ENCODE measurements around the gene FGGY.
"Not testable (repeated sequence)": the region's sequence is repeated elsewhere in the genome, so short reads cannot be mapped to it uniquely, and the experiment has no call there.

FGGY gene

GRCh38 chr1:59638231-59638711, 341.4 kb downstream of the FGGY start:
- DNase-seq (ENCODE audit: low read depth): peak; percentile 51

- DNase-seq (ENCODE audit: low read depth): no peak
Observed at GRCh38 chr1:59639266-59639665, 342.4 kb downstream of the FGGY start.

GRCh38 chr1:59640851-59641250, 344.0 kb downstream of the FGGY start:
- peak; percentile 47 for DNase-seq (ENCODE audit: low read depth)

- DNase-seq (ENCODE audit: low read depth): no peak
Observed at GRCh38 chr1:59641836-59642235, 344.9 kb downstream of the FGGY start.

- no peak for DNase-seq (ENCODE audit: low read depth)
Observed at GRCh38 chr1:59643526-59643925, 346.6 kb downstream of the FGGY start.

- peak; percentile 20 for DNase-seq (ENCODE audit: low read depth)
Observed at GRCh38 chr1:59645893-59646292, 349.0 kb downstream of the FGGY start.

- not testable (repeated sequence) for DNase-seq (ENCODE audit: low read depth)
Observed at GRCh38 chr1:59653142-59653958, 356.5 kb downstream of the FGGY start.

GRCh38 chr1:59653968-59654367, 357.1 kb downstream of the FGGY start:
- DNase-seq (ENCODE audit: low read depth): no peak

GRCh38 chr1:59657873-59658465, 361.1 kb downstream of the FGGY start:
- no peak for DNase-seq (ENCODE audit: low read depth)

- no peak for DNase-seq (ENCODE audit: low read depth)
Observed at GRCh38 chr1:59664166-59664565, 367.3 kb downstream of the FGGY start.

- DNase-seq (ENCODE audit: low read depth): no peak
Observed at GRCh38 chr1:59666106-59666505, 369.2 kb downstream of the FGGY start.

GRCh38 chr1:59667020-59667419, 370.1 kb downstream of the FGGY start:
- no peak for DNase-seq (ENCODE audit: low read depth)

- DNase-seq (ENCODE audit: low read depth): peak; percentile 81
Observed at GRCh38 chr1:59669752-59670312, 372.9 kb downstream of the FGGY start.

GRCh38 chr1:59670662-59671061, 373.8 kb downstream of the FGGY start:
- peak; percentile 51 for DNase-seq (ENCODE audit: low read depth)

- DNase-seq (ENCODE audit: low read depth): no peak
Observed at GRCh38 chr1:59671066-59671952, 374.4 kb downstream of the FGGY start.

GRCh38 chr1:59671953-59672305, 375.0 kb downstream of the FGGY start:
- DNase-seq (ENCODE audit: low read depth): no peak

- DNase-seq (ENCODE audit: low read depth): peak; percentile 93
Observed at GRCh38 chr1:59672851-59673572, 376.1 kb downstream of the FGGY start.

- DNase-seq (ENCODE audit: low read depth): no peak
Observed at GRCh38 chr1:59673573-59674450, 376.9 kb downstream of the FGGY start.

GRCh38 chr1:59674595-59674994, 377.7 kb downstream of the FGGY start:
- peak; percentile 75 for DNase-seq (ENCODE audit: low read depth)

GRCh38 chr1:59675936-59676335, 379.0 kb downstream of the FGGY start:
- peak; percentile 67 for DNase-seq (ENCODE audit: low read depth)

GRCh38 chr1:59678040-59678439, 381.1 kb downstream of the FGGY start:
- DNase-seq (ENCODE audit: low read depth): peak; percentile 53
